A673 (cell line): Measurements from ENCODE around the gene GPR153. TPM values are rescaled to one million over a fixed set of nuclear protein-coding genes. Genes with fewer than 3 reads are reported as not detected.
A peak's percentile ranks its signal among the peaks of the same experiment; 100 is the strongest.

Source experiments
- BruUV-seq: library from RNA; stranded (reverse); fragments of 400-500 nt; replicated peaks from 2 replicates; lab custom pipeline; 2021; lab: Mats Ljungman, UMichigan
- CTCF ChIA-PET: fragments of 300-600 bp; sonication (Branson Sonifier 250); formaldehyde crosslinking; loops from one replicate; lab custom pipeline; 2022; ENCODE audit warnings: antibody characterized with exemption; lab: Charles Lee
- POLR2A ChIA-PET: fragments of 300-600 bp; sonication (Branson Sonifier 250); formaldehyde crosslinking; loops from one replicate; lab custom pipeline; 2022; ENCODE audit warnings: antibody characterized with exemption; ENCODE audit not compliant: low non-redundant PET; lab: Charles Lee
- DNase-seq: peaks from one replicate; pipeline ENCODE4 v3.0.0-alpha.2; 2015; ENCODE audit warnings: low spot score
- H3K27ac ChIP-seq: fragments of 200-600 bp; sonication (generic); 2 replicates; pipeline ENCODE4 v1.5.1; 2016; ENCODE audit warnings: mixed run types, low read depth, mild to moderate bottlenecking, mixed read lengths, antibody characterized with exemption, low read length; ENCODE audit not compliant: poor library complexity, severe bottlenecking
- H3K27me3 ChIP-seq: fragments of 200-600 bp; sonication (generic); replicated peaks from 2 replicates; pipeline ENCODE4 v1.6.1; 2017; ENCODE audit warnings: mixed run types, low read depth, mild to moderate bottlenecking, mixed read lengths, antibody characterized with exemption, low read length; ENCODE audit not compliant: insufficient read depth, poor library complexity
- H3K36me3 ChIP-seq: fragments of 200-600 bp; sonication (generic); 2 replicates; pipeline ENCODE4 v1.6.1; 2016; ENCODE audit warnings: mixed run types, mild to moderate bottlenecking, mixed read lengths, antibody characterized with exemption, low read length; ENCODE audit not compliant: insufficient read depth, poor library complexity, severe bottlenecking
- H3K4me1 ChIP-seq: fragments of 200-600 bp; sonication (generic); 2 replicates; pipeline ENCODE4 v1.6.1; 2017; ENCODE audit warnings: mixed run types, mild to moderate bottlenecking, mixed read lengths, antibody characterized with exemption, low read length; ENCODE audit not compliant: insufficient read depth, poor library complexity, severe bottlenecking
- H3K4me3 ChIP-seq: fragments of 200-600 bp; sonication (generic); 2 replicates; pipeline ENCODE4 v1.5.1; 2016; ENCODE audit warnings: low read depth, mixed run types, mild to moderate bottlenecking, mixed read lengths, low read length; ENCODE audit not compliant: poor library complexity, severe bottlenecking
- H3K9me3 ChIP-seq: fragments of 200-600 bp; sonication (generic); 2 replicates; pipeline ENCODE4 v1.6.1; 2016; ENCODE audit warnings: mixed run types, low read depth, mild to moderate bottlenecking, mixed read lengths, antibody characterized with exemption, low read length; ENCODE audit not compliant: poor library complexity, severe bottlenecking
- EZH2 ChIP-seq: fragments of 200-600 bp; sonication (generic); IDR thresholded peaks from 2 replicates; pipeline ENCODE4 v1.6.1; 2017; ENCODE audit warnings: borderline replicate concordance, low read depth, mild to moderate bottlenecking, mixed read lengths, antibody characterized with exemption, low read length; ENCODE audit not compliant: poor library complexity, severe bottlenecking
- intact Hi-C: fragments of 100-400 bp; cut with micrococcal nuclease; formaldehyde crosslinking; loops from one replicate; pipeline ENCODE4 v1.10.0; 2022; ENCODE audit not compliant: unreplicated experiment
- total RNA-seq: library from RNA; stranded (reverse); gene quantifications from 2 replicates; pipeline ENCODE4 v1.2.3, GENCODE V29; 2021
- TF ChIP-seq, protein P1 (sequence below): fragments of 300-800, 200-600 bp; sonication (generic); conservative IDR thresholded peaks from 2 replicates; pipeline ENCODE4 v1.5.1; 2017; ENCODE audit warnings: low read depth, mild to moderate bottlenecking, antibody characterized with exemption, low read length, moderate library complexity, mixed read lengths

GPR153 gene
- total RNA-seq, 1 experiment from 2014 or later, result 8.4 TPM

DNA sequence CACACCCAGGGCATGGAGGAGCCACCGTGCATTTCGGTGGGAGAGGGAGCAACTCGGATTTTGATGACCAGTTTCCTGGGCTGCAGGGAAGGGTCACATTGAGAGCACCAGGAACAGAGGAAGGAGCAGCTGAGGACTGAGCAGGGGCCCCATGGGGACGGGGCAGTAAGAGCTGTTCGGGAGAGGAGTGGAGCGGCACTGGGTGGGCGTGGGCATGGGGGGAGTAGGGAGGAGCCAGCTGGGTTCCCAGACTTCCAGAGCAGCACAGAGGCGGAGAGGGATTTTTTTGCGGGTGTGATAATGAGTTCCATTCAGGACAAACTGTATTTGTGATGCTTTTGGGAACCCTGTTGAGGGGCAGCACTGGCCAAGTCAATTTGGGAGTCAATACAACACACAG lies 17.4 kb upstream of the GPR153 start:
- POLR2A ChIA-PET, result no interaction called here
- no peaks in the 10 kb centered on the region for H3K9me3 ChIP-seq
- H3K4me1 ChIP-seq, result peaks cover 19% of the 10 kb centered on the region
- intact Hi-C loops, result no loop called here
- CTCF ChIA-PET, result no interaction called here
- H3K36me3 ChIP-seq, result no peaks in the 10 kb centered on the region
- no TSS peak for BruUV-seq
- H3K27me3 ChIP-seq, result no peaks in the 10 kb centered on the region
- TF ChIP-seq EZH2, result no peak
- TF ChIP-seq, protein P1, sequence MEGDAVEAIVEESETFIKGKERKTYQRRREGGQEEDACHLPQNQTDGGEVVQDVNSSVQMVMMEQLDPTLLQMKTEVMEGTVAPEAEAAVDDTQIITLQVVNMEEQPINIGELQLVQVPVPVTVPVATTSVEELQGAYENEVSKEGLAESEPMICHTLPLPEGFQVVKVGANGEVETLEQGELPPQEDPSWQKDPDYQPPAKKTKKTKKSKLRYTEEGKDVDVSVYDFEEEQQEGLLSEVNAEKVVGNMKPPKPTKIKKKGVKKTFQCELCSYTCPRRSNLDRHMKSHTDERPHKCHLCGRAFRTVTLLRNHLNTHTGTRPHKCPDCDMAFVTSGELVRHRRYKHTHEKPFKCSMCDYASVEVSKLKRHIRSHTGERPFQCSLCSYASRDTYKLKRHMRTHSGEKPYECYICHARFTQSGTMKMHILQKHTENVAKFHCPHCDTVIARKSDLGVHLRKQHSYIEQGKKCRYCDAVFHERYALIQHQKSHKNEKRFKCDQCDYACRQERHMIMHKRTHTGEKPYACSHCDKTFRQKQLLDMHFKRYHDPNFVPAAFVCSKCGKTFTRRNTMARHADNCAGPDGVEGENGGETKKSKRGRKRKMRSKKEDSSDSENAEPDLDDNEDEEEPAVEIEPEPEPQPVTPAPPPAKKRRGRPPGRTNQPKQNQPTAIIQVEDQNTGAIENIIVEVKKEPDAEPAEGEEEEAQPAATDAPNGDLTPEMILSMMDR, result no peak
- H3K4me3 ChIP-seq, result no peak overlapping the region
- H3K27ac ChIP-seq, result no peak overlapping the region
- DNase-seq, result no peak

DNA sequence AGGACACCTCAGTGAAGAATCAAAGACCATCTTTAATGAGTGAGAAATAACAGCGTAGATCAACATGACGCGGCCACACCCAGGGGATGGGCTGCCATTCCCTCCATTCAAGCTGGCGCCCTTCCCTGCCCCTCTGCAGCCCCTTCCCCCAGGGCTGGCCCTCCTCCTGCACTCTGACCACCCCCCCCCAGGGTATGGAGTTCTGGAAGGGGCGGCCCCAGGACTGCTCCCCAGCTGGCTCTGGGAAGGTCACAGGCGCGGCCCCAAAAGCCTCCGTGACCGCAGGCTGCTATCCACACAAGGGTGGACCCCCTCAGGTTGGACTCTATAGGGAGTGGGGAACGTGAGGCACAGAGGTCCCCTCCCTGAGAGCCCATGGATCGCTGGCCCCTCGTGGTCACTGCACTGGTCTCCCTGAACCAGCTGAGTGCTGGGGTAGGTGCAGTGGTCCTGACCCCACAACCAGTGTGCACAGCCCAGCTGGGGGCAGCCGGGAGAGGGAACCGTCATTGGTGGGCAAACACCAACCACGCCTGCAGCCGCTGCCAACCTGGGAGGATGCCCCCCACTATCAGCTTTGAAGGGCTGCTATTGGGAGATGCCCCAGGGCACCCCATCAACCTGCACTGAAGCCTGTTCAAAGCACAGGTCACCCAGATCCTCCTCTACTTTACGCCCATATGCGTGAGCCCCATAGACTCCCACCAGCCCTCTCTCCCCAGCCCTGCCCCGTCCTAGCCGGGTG lies 16.1 kb upstream of the GPR153 start:
- no peak for DNase-seq
- H3K27ac ChIP-seq, result no peak overlapping the region
- intact Hi-C loops, result no loop called here
- CTCF ChIA-PET, result no interaction called here
- H3K36me3 ChIP-seq, result no peaks in the 10 kb centered on the region
- H3K4me3 ChIP-seq, result no peak overlapping the region
- no TSS peak for BruUV-seq
- H3K27me3 ChIP-seq, result no peaks in the 10 kb centered on the region
- no peaks in the 10 kb centered on the region for H3K9me3 ChIP-seq
- TF ChIP-seq, protein P1, result no peak
- no peak for TF ChIP-seq EZH2
- peaks cover 32% of the 10 kb centered on the region for H3K4me1 ChIP-seq
- POLR2A ChIA-PET, result no interaction called here

DNA sequence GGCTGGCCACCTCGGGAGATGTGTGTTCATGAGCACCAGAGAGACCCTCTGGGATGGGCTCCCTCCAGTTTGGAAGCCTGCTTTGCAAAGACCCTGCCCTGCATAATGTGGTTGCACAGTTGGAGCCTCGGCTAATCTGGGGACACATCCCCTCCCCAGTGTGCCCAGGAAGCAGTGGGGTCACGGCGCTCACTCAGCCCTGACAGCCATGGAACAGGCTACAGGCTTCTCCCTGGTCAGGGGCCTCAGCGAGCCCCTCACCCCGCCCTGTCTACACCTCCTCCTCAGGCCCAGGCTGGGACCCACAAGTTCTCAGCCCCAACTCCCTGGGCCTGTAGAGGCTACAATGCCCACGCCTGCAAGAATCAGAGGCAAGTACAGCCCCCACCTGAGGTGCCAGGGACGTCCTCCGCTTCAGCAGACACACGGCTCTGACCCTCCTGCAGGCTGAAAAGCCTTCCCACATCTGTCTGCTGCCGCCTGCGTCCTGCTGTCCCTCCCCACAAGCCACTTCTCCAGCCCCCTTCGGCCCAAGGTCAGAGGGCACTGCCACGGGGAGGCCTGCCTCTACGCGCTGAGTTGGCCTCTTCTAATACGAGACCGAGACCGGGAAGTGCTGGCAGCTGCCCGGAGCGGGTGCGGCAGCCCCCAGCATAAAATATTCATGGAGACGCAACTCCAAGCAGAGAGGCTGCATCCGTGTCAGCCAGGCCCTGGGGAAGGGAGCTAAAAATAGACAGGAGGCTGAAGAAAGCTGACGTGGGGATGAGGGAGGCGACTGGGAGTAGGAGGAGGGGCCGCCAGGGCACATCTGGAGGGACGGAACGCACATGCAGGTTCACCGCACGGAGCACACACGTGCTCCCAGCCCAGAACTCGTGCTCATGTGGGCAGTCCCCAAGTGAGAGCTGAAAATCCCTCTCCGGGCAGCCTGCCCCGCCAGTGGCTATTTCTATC lies 15.2 kb upstream of the GPR153 start:
- peak; percentile 61 for DNase-seq
- no peaks in the 10 kb centered on the region for H3K27me3 ChIP-seq

More for the DNA sequence above, 15.2 kb upstream of the GPR153 start:
- ChIA-PET POLR2A (no interaction called here), CTCF (no interaction called here)
- BruUV-seq, result no TSS peak
- TF ChIP-seq, protein P1, result no peak
- TF ChIP-seq EZH2, result no peak
- no peaks in the 10 kb centered on the region for H3K36me3 ChIP-seq
- no peak overlapping the region for H3K4me3 ChIP-seq
- no peaks in the 10 kb centered on the region for H3K9me3 ChIP-seq
- intact Hi-C loops, result no loop called here
- H3K4me1 ChIP-seq, result peaks cover 41% of the 10 kb centered on the region
- peak overlapping the region; percentile 59 for H3K27ac ChIP-seq
